RWPE1 (cell line): ENCODE measurements around the gene TMEM184B.

Source experiments
- CTCF ChIA-PET: fragments of 350-600 bp; sonication (Branson Sonifier 250); formaldehyde crosslinking; extraction: SDS; loops from one replicate; lab custom pipeline; 2021; lab: Yijun Ruan, JAX
- POLR2A ChIA-PET: fragments of 400-600 bp; formaldehyde crosslinking; extraction: SDS; loops from one replicate; lab custom pipeline; 2020; ENCODE audit warnings: antibody characterized with exemption; ENCODE audit not compliant: low non-redundant PET; lab: Yijun Ruan, JAX
- DNase-seq: peaks from one replicate; pipeline ENCODE4 v3.0.0; 2012; ENCODE audit warnings: low spot score
- H3K27ac ChIP-seq: fragments of 450-650 bp; 2 replicates; pipeline ENCODE4 v1.5.1; 2017
- TF ChIP-seq, protein P1 (sequence below): fragments of 450-650 bp; conservative IDR thresholded peaks from 2 replicates; pipeline ENCODE4 v1.5.1; 2017; ENCODE audit warnings: low read depth, mild to moderate bottlenecking

The TMEM184B gene

DNA sequence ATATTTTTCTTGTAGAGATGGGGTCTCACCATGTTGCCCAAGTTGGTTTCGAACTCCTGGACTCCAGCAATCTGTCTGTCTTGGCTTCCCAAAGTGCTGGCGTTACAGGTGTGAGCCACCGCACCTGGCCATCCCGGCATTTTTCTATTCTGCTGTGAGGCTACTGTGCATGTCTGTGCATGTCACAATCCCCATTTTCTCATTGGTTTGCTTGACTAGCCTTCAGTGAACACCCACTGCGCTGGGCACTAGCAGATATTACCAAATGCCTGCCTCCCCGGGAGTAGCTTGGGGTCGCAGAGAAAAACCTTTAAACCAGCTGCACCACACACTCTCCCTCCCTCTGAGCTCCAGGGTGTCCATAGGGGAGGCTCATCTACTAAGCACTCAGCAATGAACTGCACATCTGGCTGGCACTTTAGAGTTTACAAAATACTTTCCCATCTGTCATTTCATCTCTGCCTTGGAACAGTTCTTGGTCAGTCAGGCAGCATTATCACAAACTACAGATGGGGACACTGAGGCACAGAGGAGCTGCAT lies 39.5 kb upstream of the TMEM184B start:
- H3K27ac ChIP-seq, result peak overlapping the region; percentile 100
- TF ChIP-seq, protein P1, sequence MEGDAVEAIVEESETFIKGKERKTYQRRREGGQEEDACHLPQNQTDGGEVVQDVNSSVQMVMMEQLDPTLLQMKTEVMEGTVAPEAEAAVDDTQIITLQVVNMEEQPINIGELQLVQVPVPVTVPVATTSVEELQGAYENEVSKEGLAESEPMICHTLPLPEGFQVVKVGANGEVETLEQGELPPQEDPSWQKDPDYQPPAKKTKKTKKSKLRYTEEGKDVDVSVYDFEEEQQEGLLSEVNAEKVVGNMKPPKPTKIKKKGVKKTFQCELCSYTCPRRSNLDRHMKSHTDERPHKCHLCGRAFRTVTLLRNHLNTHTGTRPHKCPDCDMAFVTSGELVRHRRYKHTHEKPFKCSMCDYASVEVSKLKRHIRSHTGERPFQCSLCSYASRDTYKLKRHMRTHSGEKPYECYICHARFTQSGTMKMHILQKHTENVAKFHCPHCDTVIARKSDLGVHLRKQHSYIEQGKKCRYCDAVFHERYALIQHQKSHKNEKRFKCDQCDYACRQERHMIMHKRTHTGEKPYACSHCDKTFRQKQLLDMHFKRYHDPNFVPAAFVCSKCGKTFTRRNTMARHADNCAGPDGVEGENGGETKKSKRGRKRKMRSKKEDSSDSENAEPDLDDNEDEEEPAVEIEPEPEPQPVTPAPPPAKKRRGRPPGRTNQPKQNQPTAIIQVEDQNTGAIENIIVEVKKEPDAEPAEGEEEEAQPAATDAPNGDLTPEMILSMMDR, result no peak
- DNase-seq, result no peak
- ChIA-PET POLR2A (no interaction called here), CTCF (interaction anchor here (0.6 kb wide), 1 partner anchor 16 kb away, joined by 3 read pairs; no protein-coding TSS in a partner anchor)

DNA sequence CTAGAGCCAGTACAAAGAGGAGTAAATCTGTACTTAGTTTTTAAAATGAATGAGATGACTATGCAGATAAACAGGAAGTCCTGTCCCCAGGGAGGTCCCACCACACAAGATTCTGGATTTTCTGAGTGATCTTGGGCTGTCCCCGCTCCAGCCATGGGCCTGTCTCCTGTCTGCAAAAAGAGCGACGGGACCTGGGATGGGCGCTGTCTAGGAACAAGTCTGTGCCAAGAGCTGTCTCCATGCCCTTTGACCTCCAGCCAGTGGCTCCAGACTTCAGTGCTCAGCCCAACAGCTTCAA lies 38.5 kb upstream of the TMEM184B start:
- H3K27ac ChIP-seq, result peak overlapping the region; percentile 100
- ChIA-PET CTCF (no interaction called here), POLR2A (no interaction called here)
- TF ChIP-seq, protein P1, result no peak
- no peak for DNase-seq

DNA sequence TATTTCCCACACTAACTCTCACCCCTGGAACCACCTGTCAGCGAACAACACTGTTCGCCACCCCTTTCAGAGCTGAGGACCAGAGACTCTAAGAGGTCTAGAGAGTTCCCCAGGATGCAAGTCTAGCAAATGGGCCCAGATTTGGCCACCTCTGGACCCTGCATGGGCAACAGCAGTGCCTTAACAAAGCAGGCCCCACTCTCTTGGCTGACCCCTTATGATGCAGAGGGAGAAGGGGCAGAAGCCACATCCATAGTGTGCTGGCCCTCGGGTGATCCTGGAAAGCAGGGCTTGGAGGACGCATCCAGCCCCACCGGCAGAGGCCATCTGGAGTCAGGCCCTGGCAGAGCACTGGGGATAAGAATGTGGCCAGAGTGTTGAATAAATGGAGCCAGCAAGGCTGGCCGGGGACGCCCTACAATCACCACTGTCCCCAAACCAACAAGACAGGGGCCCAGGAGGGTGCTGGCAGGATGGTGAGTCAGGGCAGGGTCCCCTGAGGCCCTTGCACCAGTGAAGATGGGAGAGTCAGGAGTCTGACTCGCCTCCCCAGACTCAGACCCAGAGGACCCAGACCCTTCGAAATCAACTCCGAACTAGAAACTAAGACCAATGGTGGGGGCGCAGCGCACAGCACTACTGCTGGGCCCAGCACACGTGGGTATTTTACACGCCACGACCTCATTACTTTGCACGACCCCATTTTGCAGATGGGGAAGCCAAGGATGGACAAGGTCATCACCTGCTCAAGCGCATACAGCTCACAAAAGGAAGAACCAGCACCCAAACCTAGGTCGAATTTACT lies 37.9 kb upstream of the TMEM184B start:
- H3K27ac ChIP-seq, result peak overlapping the region; percentile 100
- POLR2A ChIA-PET, result no interaction called here
- DNase-seq, result no peak
- CTCF ChIA-PET, result no interaction called here
- TF ChIP-seq, protein P1, result no peak

DNA sequence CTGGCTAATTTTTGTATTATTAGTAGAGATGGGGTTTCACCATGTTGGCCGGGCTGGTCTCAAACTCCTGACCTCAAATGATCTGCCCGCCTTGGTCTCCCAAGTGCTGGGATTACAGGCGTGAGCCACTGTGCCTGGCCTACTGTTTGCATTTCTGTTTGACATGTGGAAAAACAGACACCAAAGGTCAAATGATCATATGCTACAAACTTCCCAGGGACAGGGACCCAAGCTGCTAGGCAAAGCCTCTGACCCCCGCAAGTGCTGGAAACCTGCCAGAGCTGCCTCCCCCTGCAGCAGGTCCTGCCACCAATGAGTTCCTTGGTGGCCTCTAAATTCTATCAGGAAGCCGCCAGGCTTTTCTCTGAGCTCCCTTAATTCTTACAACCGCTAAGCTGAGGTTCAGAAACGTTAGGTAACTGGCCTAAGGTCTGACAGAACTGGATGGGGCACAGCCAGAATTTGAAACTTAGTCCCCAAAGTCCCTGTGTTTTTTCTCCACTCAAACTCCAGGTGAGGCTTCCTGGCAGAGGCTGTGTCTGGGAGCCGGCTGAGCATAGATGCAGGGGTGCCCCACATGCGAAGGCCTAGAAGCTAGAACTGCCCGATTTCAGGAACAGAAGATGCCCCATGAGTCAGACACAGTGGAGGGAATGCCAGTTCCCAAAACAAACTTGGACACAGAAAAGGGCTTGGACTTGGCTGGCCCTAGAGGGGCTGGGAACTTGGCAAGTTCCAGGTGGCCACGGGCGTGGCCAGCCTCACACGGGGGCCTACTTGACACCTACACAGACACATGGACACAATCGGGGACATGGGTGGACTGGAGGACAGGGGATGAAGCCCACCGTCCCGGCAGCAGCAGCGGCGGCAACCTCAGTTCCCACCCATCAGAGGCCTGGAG lies 37.1 kb upstream of the TMEM184B start:
- ChIA-PET CTCF (interaction anchor here (0.6 kb wide), 1 partner anchor 1838 kb away, joined by 5 read pairs; no protein-coding TSS in a partner anchor), POLR2A (no interaction called here)
- peak overlapping the region; percentile 100 for H3K27ac ChIP-seq
- no peak for DNase-seq
- TF ChIP-seq, protein P1, result no peak

DNA sequence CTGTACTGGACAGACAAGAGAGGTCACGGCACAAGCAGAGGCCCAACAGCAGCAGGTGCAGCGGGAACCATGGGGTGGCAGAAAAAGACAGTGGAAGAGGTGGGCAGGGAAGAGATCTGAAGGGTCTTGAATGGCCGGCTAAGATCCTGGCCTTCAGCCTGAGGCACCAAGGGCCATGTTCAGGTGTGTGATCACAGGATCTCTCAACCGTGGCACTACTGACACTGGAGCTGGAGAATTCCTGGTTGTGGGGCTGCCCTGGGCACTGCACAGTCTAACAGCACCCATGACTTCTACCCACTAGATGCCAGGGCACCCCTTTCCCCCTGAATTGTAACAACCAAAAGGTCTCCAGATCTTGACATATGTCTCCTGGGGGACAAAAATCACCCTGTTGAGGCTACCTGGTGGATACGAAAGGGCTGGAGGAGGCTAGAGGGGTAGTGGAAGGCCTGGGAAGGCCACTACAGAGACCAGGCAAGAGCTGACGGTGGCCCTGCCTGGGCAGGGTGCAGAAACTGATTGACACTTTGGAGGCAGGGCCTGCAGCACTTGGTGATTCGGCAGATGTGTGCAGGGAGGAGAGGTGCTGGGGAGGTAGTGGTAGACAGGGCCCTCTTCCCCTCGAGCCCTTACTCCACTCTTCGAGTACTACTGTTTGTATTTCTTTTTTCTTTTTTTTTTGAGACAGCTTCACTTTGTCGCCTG lies 36.1 kb upstream of the TMEM184B start:
- no peak for DNase-seq
- ChIA-PET CTCF (no interaction called here), POLR2A (no interaction called here)
- peak overlapping the region; percentile 100 for H3K27ac ChIP-seq
- TF ChIP-seq, protein P1, result no peak
